A673 (cell line): ENCODE data around the gene FAM83G.

Experiments
- EZH2 ChIP-seq: fragments of 200-600 bp; sonication (generic); IDR thresholded peaks from 2 replicates; pipeline ENCODE4 v1.6.1; 2017; ENCODE audit warnings: borderline replicate concordance, low read depth, mild to moderate bottlenecking, mixed read lengths, antibody characterized with exemption, low read length; ENCODE audit not compliant: poor library complexity, severe bottlenecking
- TF ChIP-seq, protein P1 (sequence below): fragments of 300-800, 200-600 bp; sonication (generic); conservative IDR thresholded peaks from 2 replicates; pipeline ENCODE4 v1.5.1; 2017; ENCODE audit warnings: low read depth, mild to moderate bottlenecking, antibody characterized with exemption, low read length, moderate library complexity, mixed read lengths

DNA sequence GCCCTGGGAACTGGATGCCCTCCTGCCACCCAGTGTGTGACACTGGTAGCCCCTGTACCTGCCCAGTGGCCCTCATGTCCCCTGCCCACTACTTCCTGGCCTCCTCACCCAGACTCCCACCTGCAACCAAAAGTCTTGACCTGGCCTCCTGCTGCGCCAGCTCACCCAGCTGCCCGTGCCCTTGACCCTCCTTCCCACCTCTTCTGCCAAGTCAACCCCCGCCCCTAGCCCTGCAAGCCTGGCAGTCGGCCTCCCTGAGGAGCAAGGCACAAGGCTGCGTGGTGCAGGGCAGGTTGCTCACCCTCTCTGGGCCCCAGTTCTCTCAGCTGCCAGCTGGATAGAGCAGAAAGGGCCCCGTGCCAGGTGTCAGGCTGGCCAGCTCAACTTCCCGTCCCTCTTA lies 12.3 kb upstream of the FAM83G start:
- TF ChIP-seq, protein P1, sequence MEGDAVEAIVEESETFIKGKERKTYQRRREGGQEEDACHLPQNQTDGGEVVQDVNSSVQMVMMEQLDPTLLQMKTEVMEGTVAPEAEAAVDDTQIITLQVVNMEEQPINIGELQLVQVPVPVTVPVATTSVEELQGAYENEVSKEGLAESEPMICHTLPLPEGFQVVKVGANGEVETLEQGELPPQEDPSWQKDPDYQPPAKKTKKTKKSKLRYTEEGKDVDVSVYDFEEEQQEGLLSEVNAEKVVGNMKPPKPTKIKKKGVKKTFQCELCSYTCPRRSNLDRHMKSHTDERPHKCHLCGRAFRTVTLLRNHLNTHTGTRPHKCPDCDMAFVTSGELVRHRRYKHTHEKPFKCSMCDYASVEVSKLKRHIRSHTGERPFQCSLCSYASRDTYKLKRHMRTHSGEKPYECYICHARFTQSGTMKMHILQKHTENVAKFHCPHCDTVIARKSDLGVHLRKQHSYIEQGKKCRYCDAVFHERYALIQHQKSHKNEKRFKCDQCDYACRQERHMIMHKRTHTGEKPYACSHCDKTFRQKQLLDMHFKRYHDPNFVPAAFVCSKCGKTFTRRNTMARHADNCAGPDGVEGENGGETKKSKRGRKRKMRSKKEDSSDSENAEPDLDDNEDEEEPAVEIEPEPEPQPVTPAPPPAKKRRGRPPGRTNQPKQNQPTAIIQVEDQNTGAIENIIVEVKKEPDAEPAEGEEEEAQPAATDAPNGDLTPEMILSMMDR = no peak
- no peak for TF ChIP-seq EZH2
